DOHH2 (cell line): ENCODE results near the gene PSAT1.

Experiments used
- H3F3A ChIP-seq: fragments of 200-600 bp; sonication (generic), shearing (Covaris generic); 2 replicates; pipeline ENCODE4 v1.6.0; 2016; ENCODE audit warnings: antibody characterized with exemption, mild to moderate bottlenecking; ENCODE audit not compliant: control insufficient read depth, insufficient read depth
- H3K27ac ChIP-seq: fragments of 200-600 bp; sonication (generic); 2 replicates; pipeline ENCODE4 v1.5.1; 2014; ENCODE audit warnings: low read depth, mild to moderate bottlenecking, low read length, moderate library complexity
- H3K27me3 ChIP-seq: fragments of 200-600 bp; sonication (generic); 2 replicates; pipeline ENCODE4 v1.6.1; 2014; ENCODE audit warnings: mild to moderate bottlenecking, low read length, mixed read lengths; ENCODE audit not compliant: control insufficient read depth
- H3K36me3 ChIP-seq: fragments of 200-600 bp; sonication (generic); 2 replicates; pipeline ENCODE4 v1.6.1; 2014; ENCODE audit warnings: mild to moderate bottlenecking, low read length, moderate library complexity, mixed read lengths; ENCODE audit not compliant: control insufficient read depth
- H3K4me1 ChIP-seq: fragments of 200-600 bp; sonication (generic); 2 replicates; pipeline ENCODE4 v1.6.1; 2014; ENCODE audit warnings: mild to moderate bottlenecking, low read length, mixed read lengths; ENCODE audit not compliant: control insufficient read depth
- H3K4me2 ChIP-seq: fragments of 200-600 bp; sonication (generic); 2 replicates; pipeline ENCODE4 v1.6.0; 2014; ENCODE audit warnings: mild to moderate bottlenecking, low read length, moderate library complexity
- H3K4me3 ChIP-seq: fragments of 200-600 bp; sonication (generic); 2 replicates; pipeline ENCODE4 v1.5.1; 2014; ENCODE audit warnings: mild to moderate bottlenecking, low read length, mixed read lengths
- H3K79me2 ChIP-seq: fragments of 200-600 bp; sonication (generic); 2 replicates; pipeline ENCODE4 v1.6.1; 2014; ENCODE audit warnings: mild to moderate bottlenecking, low read length, mixed read lengths; ENCODE audit not compliant: control insufficient read depth
- H3K9me2 ChIP-seq: fragments of 200-600 bp; sonication (generic); replicated peaks from 2 replicates; pipeline ENCODE4 v1.6.1; 2014; ENCODE audit warnings: mild to moderate bottlenecking, low read length, mixed read lengths; ENCODE audit not compliant: control insufficient read depth
- H3K9me3 ChIP-seq: fragments of 200-600 bp; sonication (generic); 2 replicates; pipeline ENCODE4 v1.6.1; 2014; ENCODE audit warnings: antibody characterized with exemption, low read length, mixed read lengths; ENCODE audit not compliant: control insufficient read depth, insufficient read depth
- H4K20me1 ChIP-seq: fragments of 200-600 bp; sonication (generic); 2 replicates; pipeline ENCODE4 v1.6.0; 2014; ENCODE audit warnings: low read depth, mild to moderate bottlenecking, antibody characterized with exemption, low read length, moderate library complexity; ENCODE audit not compliant: control insufficient read depth, insufficient read depth
- EZH2phosphoT487 ChIP-seq: fragments of 200-600 bp; sonication (generic); IDR thresholded peaks from 2 replicates; pipeline ENCODE4 v1.6.1; 2017; ENCODE audit warnings: borderline replicate concordance, mild to moderate bottlenecking, antibody characterized with exemption, low read length, moderate library complexity, mixed read lengths
- TF ChIP-seq, protein P1 (sequence below): fragments of 200-600 bp; sonication (generic); IDR thresholded peaks from one replicate; pipeline ENCODE4 v1.5.1; 2014; ENCODE audit warnings: antibody characterized with exemption, mild to moderate bottlenecking, low read depth, low read length; ENCODE audit not compliant: poor library complexity, severe bottlenecking

PSAT1 gene

DNA sequence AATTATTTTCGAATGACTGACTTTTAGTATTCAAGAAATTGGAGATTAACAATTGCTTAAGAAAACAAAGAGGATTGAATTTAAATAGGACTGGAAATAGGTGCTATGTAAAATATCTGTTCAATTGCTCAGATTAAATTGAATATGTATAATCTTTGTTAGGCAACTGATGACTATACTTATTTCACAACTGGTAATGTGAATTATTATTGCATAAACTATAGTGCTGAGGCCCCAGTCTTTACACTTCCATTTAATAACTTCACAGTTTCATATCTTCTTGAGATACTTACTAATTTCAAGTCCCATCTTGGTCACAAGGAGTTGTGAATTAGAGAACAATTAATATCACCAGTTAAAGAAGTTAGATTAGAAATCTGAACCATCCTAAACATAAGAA is 44.3 kb upstream of the PSAT1 start:
- no peaks in the 10 kb centered on the region for H4K20me1 ChIP-seq
- H3K4me1 ChIP-seq, result no peaks in the 10 kb centered on the region
- no peak overlapping the region for H3K4me2 ChIP-seq
- peaks cover 62% of the 10 kb centered on the region for H3K36me3 ChIP-seq
- no peaks in the 10 kb centered on the region for H3K9me2 ChIP-seq
- no peaks in the 10 kb centered on the region for H3K9me3 ChIP-seq
- H3K27me3 ChIP-seq, result no peaks in the 10 kb centered on the region
- H3K27ac ChIP-seq, result no peak overlapping the region
- H3K4me3 ChIP-seq, result no peak overlapping the region
- no peaks in the 10 kb centered on the region for H3F3A ChIP-seq
- TF ChIP-seq EZH2phosphoT487, result no peak
- TF ChIP-seq, protein P1, sequence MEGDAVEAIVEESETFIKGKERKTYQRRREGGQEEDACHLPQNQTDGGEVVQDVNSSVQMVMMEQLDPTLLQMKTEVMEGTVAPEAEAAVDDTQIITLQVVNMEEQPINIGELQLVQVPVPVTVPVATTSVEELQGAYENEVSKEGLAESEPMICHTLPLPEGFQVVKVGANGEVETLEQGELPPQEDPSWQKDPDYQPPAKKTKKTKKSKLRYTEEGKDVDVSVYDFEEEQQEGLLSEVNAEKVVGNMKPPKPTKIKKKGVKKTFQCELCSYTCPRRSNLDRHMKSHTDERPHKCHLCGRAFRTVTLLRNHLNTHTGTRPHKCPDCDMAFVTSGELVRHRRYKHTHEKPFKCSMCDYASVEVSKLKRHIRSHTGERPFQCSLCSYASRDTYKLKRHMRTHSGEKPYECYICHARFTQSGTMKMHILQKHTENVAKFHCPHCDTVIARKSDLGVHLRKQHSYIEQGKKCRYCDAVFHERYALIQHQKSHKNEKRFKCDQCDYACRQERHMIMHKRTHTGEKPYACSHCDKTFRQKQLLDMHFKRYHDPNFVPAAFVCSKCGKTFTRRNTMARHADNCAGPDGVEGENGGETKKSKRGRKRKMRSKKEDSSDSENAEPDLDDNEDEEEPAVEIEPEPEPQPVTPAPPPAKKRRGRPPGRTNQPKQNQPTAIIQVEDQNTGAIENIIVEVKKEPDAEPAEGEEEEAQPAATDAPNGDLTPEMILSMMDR, result no peak
- no peaks in the 10 kb centered on the region for H3K79me2 ChIP-seq

DNA sequence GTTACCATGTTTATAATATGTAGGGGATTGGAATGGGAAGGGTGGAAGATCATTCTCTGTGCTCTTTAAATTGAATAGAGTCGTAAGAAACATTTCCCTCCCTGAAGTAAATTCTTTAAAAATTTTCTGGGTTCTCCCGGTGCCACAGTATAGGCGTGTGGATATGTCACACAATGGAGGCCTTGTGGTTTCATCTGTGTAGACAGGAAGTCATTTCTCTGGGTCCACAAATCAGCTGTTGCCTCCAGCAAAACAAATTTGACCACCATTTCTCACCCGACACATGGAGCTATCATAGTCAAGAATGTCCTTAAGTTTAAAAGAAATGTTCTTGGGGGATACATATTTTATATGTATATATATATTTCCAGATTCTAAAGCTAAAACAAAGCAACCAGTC is 43.6 kb upstream of the PSAT1 start:
- Histone ChIP-seq H3K27me3 (no peaks in the 10 kb centered on the region), H3K27ac (no peak overlapping the region), H3K9me3 (no peaks in the 10 kb centered on the region), H3K4me1 (no peaks in the 10 kb centered on the region), H3K79me2 (no peaks in the 10 kb centered on the region), H3K36me3 (peaks cover 65% of the 10 kb centered on the region), H3K9me2 (no peaks in the 10 kb centered on the region), H3K4me3 (no peak overlapping the region), H3K4me2 (no peak overlapping the region), H3F3A (no peaks in the 10 kb centered on the region), H4K20me1 (no peaks in the 10 kb centered on the region)
- TF ChIP-seq, protein P1, result no peak
- TF ChIP-seq EZH2phosphoT487, result no peak

DNA sequence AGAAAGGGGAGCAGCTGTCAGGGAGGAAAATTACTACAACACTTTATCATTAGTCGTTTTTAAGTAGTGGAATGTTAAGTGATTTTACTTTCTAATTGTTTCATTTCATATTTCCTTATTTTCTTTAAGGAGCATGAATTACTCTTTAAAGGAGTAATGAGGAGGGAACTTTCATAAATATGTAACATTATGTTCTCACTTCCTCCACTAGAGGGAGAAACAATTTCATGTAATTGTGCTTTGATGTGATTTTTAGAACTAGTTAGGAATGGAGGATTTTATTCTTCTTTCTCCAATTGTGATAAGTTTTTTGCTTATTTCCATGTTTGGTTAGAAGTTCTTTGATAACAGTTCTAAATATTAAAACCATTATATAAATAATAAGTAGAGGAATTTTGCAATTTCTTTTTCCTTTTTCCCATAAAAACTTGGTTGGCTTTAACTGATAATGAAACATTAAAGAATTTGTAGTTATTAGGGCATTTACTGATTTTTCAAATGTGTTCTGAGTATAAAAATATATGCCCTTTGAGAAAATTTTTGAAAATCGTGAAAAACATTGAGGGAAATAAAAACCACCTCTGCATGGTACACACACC is 35.4 kb upstream of the PSAT1 start:
- Histone ChIP-seq H3K4me2 (no peak overlapping the region), H3K4me1 (no peaks in the 10 kb centered on the region), H3K27me3 (no peaks in the 10 kb centered on the region)

More for the DNA sequence above, 35.4 kb upstream of the PSAT1 start:
- no peak overlapping the region for H3K27ac ChIP-seq
- H4K20me1 ChIP-seq, result no peaks in the 10 kb centered on the region
- H3K4me3 ChIP-seq, result no peak overlapping the region
- peaks cover 57% of the 10 kb centered on the region for H3K36me3 ChIP-seq
- H3K9me2 ChIP-seq, result no peaks in the 10 kb centered on the region
- H3K79me2 ChIP-seq, result no peaks in the 10 kb centered on the region
- H3F3A ChIP-seq, result no peaks in the 10 kb centered on the region
- H3K9me3 ChIP-seq, result no peaks in the 10 kb centered on the region
- TF ChIP-seq EZH2phosphoT487, result no peak
- TF ChIP-seq, protein P1, result peak; percentile 54
